GM12878 (cell line): ENCODE measurements around the gene NOTCH1. TPM values are rescaled to one million over a fixed set of nuclear protein-coding genes. Genes with fewer than 3 reads are reported as not detected.

Source experiments
- ATAC-seq: fragments of 200-7000 bp; cut with Tn5 transposase; 3 replicates; pipeline ENCODE4 v1.9.1; 2020; ENCODE audit warnings: mild to moderate bottlenecking, moderate library complexity
- BruUV-seq: library from RNA; stranded (reverse); fragments of 400-500 nt; replicated peaks from 2 replicates; lab custom pipeline; 2021; lab: Mats Ljungman, UMichigan
- CTCF ChIA-PET: fragments of 300-600 bp; sonication (Branson Sonifier 250); formaldehyde crosslinking; extraction: SDS; loops from one replicate; lab custom pipeline; 2021; ENCODE audit warnings: inconsistent platforms; lab: Yijun Ruan, JAX
- POLR2A ChIA-PET: fragments of 350-600 bp; formaldehyde crosslinking; extraction: SDS; loops from one replicate; lab custom pipeline; 2021; ENCODE audit warnings: inconsistent platforms; lab: Charles Lee
- RAD21 ChIA-PET: fragments of 300-600 bp; sonication (Branson Sonifier 250); formaldehyde crosslinking; loops from one replicate; lab custom pipeline; 2023; ENCODE audit warnings: antibody characterized with exemption; ENCODE audit not compliant: unreplicated experiment; lab: Charles Lee
- SMC1A ChIA-PET: fragments of 300-600 bp; sonication (Branson Sonifier 250); formaldehyde crosslinking; loops from one replicate; lab custom pipeline; 2023; ENCODE audit not compliant: unreplicated experiment, uncharacterized antibody; lab: Charles Lee
- DNase-seq: peaks from one replicate; pipeline ENCODE4 v3.0.0-alpha.2; 2011; ENCODE audit warnings: low read depth, low spot score
- FAIRE-seq: peaks from 3 replicates; lab custom pipeline; 2011; peaks lifted over from hg19 to GRCh38; lab: Jason Lieb, UNC
- H2AFZ ChIP-seq: 2 replicates; pipeline ENCODE4 v1.6.0; 2011; ENCODE audit warnings: low read depth, low read length, control low read depth; ENCODE audit not compliant: control insufficient read depth
- H3K27ac ChIP-seq: 2 replicates; pipeline ENCODE4 v1.5.1; 2011; ENCODE audit warnings: control low read depth; ENCODE audit not compliant: control insufficient read depth, insufficient read depth
- H3K27me3 ChIP-seq, 2 experiments: replicated peaks in 1 of 2; 2 replicates each; pipeline versions ENCODE4 v1.6.0 to v1.6.1; 2011; ENCODE audit warnings: low read length in 1 of 2; ENCODE audit not compliant: control insufficient read depth in 2 of 2, insufficient read depth in 2 of 2
- H3K36me3 ChIP-seq, 2 experiments: 2 replicates each; pipeline ENCODE4 v1.5.1; 2011; ENCODE audit warnings: low read length in 1 of 2; ENCODE audit not compliant: control insufficient read depth in 2 of 2, insufficient read depth in 2 of 2
- H3K4me1 ChIP-seq: 2 replicates; pipeline ENCODE4 v1.6.1; 2011; ENCODE audit warnings: mild to moderate bottlenecking, low read length, moderate library complexity, mixed read lengths; ENCODE audit not compliant: control insufficient read depth, insufficient read depth
- H3K4me2 ChIP-seq: 2 replicates; pipeline ENCODE4 v1.6.0; 2011; ENCODE audit warnings: control low read depth; ENCODE audit not compliant: control insufficient read depth, insufficient read depth
- H3K4me3 ChIP-seq: fragments of 200-600 bp; sonication (generic); 2 replicates; pipeline ENCODE4 v1.5.1; 2016
- H3K79me2 ChIP-seq: 2 replicates; pipeline ENCODE4 v1.6.0; 2011; ENCODE audit warnings: low read length; ENCODE audit not compliant: control insufficient read depth, insufficient read depth
- H3K9ac ChIP-seq: 2 replicates; pipeline ENCODE4 v1.8.0; 2011; ENCODE audit warnings: low read length, control low read depth, mixed read lengths; ENCODE audit not compliant: control insufficient read depth, insufficient read depth
- H3K9me3 ChIP-seq: replicated peaks from 3 replicates; pipeline ENCODE4 v1.5.1; 2011; ENCODE audit warnings: mild to moderate bottlenecking, low read length; ENCODE audit not compliant: control insufficient read depth, insufficient read depth
- H4K20me1 ChIP-seq: 2 replicates; pipeline ENCODE4 v1.6.0; 2011; ENCODE audit not compliant: control insufficient read depth, insufficient read depth
- POU2F2 ChIP-seq: IDR thresholded peaks from 3 replicates; pipeline ENCODE4 v1.6.1; 2011; ENCODE audit warnings: low read depth, mild to moderate bottlenecking, low read length, borderline replicate concordance
- PRDM15 ChIP-seq: fragments of 450-650 bp; formaldehyde crosslinking; IDR thresholded peaks from 2 replicates; pipeline ENCODE4 v1.4.0; 2020; ENCODE audit warnings: mild to moderate bottlenecking, moderate library complexity
- SUPT20H ChIP-seq: IDR thresholded peaks from 2 replicates; pipeline ENCODE4 v1.6.1; 2011; ENCODE audit warnings: low read depth, mild to moderate bottlenecking, low read length, moderate library complexity, borderline replicate concordance; ENCODE audit not compliant: control insufficient read depth
- WGBS: methylation state at CpG from one replicate; pipeline ENCODE4 v1.1.6; 2016; ENCODE audit warnings: low lambda C conversion rate; ENCODE audit not compliant: insufficient replicate concordance, insufficient coverage; ENCODE audit errors: missing lambda C conversion rate; 5-methylcytosine and 5-hydroxymethylcytosine counted together
- in situ Hi-C: fragments of 300-500 bp; cut with MboI; formaldehyde crosslinking; loops from 9 replicates; pipeline ENCODE4 v1.14.3; 2018; ENCODE audit warnings: mixed read lengths
- intact Hi-C: fragments of 100-400 bp; cut with micrococcal nuclease; formaldehyde crosslinking; loops from one replicate; pipeline ENCODE4 v1.14.2; 2022; ENCODE audit not compliant: unreplicated experiment
- polyA plus RNA-seq, 11 experiments: library from polyadenylated mRNA; depleted of rRNA in 4 of 11; unstranded in 6 of 11; stranded (reverse) in 5 of 11; fragments of >200 nt; fragmentation: Nextera tagmentation in 4 of 11; fragmentation: Illumina TruSeq in 1 of 11; extraction: Ambion mirVana in 4 of 11; extraction: Trizol in 1 of 11; gene quantifications; 1 replicate in 1 of 11; 2 replicates in 10 of 11; pipeline versions ENCODE4 v1.2.1 to v1.2.3, GENCODE V29; 2011 to 2016; ENCODE audit warnings: inconsistent platforms in 2 of 11, missing spikeins in 2 of 11, low read depth in 1 of 11
- total RNA-seq, 4 experiments: library from RNA; depleted of rRNA in 3 of 4; stranded (reverse); fragments of >200 nt in 3 of 4; fragmentation: Illumina TruSeq in 1 of 4; extraction: Trizol in 1 of 4; gene quantifications; 2 replicates each; pipeline versions ENCODE4 v1.2.1 to v1.2.3, GENCODE V29; 2013 to 2021
- TF ChIP-seq, protein P1 (sequence below): IDR thresholded peaks from 2 replicates; pipeline ENCODE4 v1.6.1; 2012; ENCODE audit warnings: improper control_type of control experiment, low read depth, low read length; ENCODE audit not compliant: insufficient replicate concordance

NOTCH1 gene
- total and polyA plus RNA-seq, 10 of the 15 experiments (the other 5 are each of a cell fraction or from before 2014, with no cell fraction given), result 0.02 to 40.0 (median 3.7) TPM

DNA sequence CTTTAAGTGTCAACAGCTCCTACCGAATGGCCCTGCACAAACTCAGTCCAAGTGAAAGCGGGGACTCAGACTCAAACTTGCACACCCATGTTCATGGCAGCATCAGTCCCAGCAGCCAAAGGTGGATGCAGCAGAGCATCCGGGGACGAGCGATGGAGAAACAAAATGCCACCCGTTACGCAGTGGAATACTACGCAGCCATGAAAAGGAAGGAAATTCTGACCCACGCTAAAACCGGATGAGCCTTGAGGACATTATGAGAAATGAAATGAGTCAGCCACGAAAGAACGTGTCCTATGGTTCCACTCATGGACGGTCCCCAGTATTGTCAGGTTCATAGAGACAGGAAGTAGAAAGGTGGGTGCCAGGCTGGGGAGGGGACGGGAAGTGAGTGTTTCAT lies 48.6 kb upstream of the NOTCH1 start:
- H3K27ac ChIP-seq, result no peak overlapping the region
- WGBS, result 61% methylated on average over 14 of the region's 14 CpGs
- no peaks in the 10 kb centered on the region for H3K4me1 ChIP-seq
- no peaks in the 10 kb centered on the region; a peak in 1 of 4 replicates for H3K27me3 ChIP-seq
- no peak overlapping the region for H3K4me3 ChIP-seq
- in situ Hi-C loops, result no loop called here
- no peak for DNase-seq
- no peak overlapping the region for H3K4me2 ChIP-seq
- POLR2A ChIA-PET, result no interaction called here
- ATAC-seq, result no peak
- no peak for TF ChIP-seq SUPT20H
- TF ChIP-seq, protein P1, sequence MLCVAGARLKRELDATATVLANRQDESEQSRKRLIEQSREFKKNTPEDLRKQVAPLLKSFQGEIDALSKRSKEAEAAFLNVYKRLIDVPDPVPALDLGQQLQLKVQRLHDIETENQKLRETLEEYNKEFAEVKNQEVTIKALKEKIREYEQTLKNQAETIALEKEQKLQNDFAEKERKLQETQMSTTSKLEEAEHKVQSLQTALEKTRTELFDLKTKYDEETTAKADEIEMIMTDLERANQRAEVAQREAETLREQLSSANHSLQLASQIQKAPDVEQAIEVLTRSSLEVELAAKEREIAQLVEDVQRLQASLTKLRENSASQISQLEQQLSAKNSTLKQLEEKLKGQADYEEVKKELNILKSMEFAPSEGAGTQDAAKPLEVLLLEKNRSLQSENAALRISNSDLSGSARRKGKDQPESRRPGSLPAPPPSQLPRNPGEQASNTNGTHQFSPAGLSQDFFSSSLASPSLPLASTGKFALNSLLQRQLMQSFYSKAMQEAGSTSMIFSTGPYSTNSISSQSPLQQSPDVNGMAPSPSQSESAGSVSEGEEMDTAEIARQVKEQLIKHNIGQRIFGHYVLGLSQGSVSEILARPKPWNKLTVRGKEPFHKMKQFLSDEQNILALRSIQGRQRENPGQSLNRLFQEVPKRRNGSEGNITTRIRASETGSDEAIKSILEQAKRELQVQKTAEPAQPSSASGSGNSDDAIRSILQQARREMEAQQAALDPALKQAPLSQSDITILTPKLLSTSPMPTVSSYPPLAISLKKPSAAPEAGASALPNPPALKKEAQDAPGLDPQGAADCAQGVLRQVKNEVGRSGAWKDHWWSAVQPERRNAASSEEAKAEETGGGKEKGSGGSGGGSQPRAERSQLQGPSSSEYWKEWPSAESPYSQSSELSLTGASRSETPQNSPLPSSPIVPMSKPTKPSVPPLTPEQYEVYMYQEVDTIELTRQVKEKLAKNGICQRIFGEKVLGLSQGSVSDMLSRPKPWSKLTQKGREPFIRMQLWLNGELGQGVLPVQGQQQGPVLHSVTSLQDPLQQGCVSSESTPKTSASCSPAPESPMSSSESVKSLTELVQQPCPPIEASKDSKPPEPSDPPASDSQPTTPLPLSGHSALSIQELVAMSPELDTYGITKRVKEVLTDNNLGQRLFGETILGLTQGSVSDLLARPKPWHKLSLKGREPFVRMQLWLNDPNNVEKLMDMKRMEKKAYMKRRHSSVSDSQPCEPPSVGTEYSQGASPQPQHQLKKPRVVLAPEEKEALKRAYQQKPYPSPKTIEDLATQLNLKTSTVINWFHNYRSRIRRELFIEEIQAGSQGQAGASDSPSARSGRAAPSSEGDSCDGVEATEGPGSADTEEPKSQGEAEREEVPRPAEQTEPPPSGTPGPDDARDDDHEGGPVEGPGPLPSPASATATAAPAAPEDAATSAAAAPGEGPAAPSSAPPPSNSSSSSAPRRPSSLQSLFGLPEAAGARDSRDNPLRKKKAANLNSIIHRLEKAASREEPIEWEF, result no peak
- no peak for TF ChIP-seq PRDM15
- TF ChIP-seq POU2F2, result no peak
- TF ChIP-seq, all 136 proteins: peak for 0
- intact Hi-C loops, result no loop called here
- FAIRE-seq, result no peak
- Histone ChIP-seq H3K36me3 (no peaks in the 10 kb centered on the region), H4K20me1 (no peaks in the 10 kb centered on the region), H3K9me3 (no peaks in the 10 kb centered on the region; the same call in 2 of the 3 replicates), H3K9ac (no peak overlapping the region), H3K79me2 (no peaks in the 10 kb centered on the region), H2AFZ (no peak overlapping the region)
- RAD21 ChIA-PET, result no interaction called here
- CTCF ChIA-PET, result no interaction called here
- SMC1A ChIA-PET, result no interaction called here
- BruUV-seq, result no TSS peak
